Inflammatory macrophage treated with lipopolysaccharide for 1 hour (primary cell): Measurements from ENCODE around the gene COL4A2.
A peak's percentile ranks its signal among the peaks of the same experiment; 100 is the strongest.

Experiments used
- DNase-seq, 2 donors: peaks; one replicate each; pipeline ENCODE4 v3.0.0-alpha.2; 2020 to 2022

COL4A2 gene

GRCh38 chr13:110291286-110291685, 15.8 kb upstream of the COL4A2 start:
- no peak for DNase-seq

- no peak for DNase-seq
Measured at GRCh38 chr13:110293037-110293436, 14.0 kb upstream of the COL4A2 start.

- DNase-seq = no peak
Measured at GRCh38 chr13:110293649-110294048, 13.4 kb upstream of the COL4A2 start.

GRCh38 chr13:110294146-110294545, 12.9 kb upstream of the COL4A2 start:
- DNase-seq = no peak

- DNase-seq = no peak
Measured at GRCh38 chr13:110294622-110295021, 12.5 kb upstream of the COL4A2 start.

GRCh38 chr13:110297011-110297410, 10.1 kb upstream of the COL4A2 start:
- DNase-seq = no peak

GRCh38 chr13:110297766-110298504, 9.1 kb upstream of the COL4A2 start:
- DNase-seq = no peak

- no peak for DNase-seq
Measured at GRCh38 chr13:110298505-110299282, 8.4 kb upstream of the COL4A2 start.

GRCh38 chr13:110299283-110299840, 7.7 kb upstream of the COL4A2 start:
- no peak for DNase-seq

GRCh38 chr13:110300090-110300815, 6.8 kb upstream of the COL4A2 start:
- DNase-seq = no peak

- no peak for DNase-seq
Measured at GRCh38 chr13:110301083-110301482, 6.0 kb upstream of the COL4A2 start.

GRCh38 chr13:110301606-110302553, 5.2 kb upstream of the COL4A2 start:
- no peak for DNase-seq

GRCh38 chr13:110302997-110303396, 4.1 kb upstream of the COL4A2 start:
- no peak for DNase-seq

GRCh38 chr13:110303644-110304043, 3.4 kb upstream of the COL4A2 start:
- peak in 1 of 2 donors; percentile 5 for DNase-seq

GRCh38 chr13:110304256-110304655, 2.8 kb upstream of the COL4A2 start:
- DNase-seq = peak; percentile 6 to 44

GRCh38 chr13:110305001-110305400, 2.1 kb upstream of the COL4A2 start:
- no peak for DNase-seq

GRCh38 chr13:110305544-110305943, 1.5 kb upstream of the COL4A2 start:
- no peak for DNase-seq

GRCh38 chr13:110305949-110306339, 1.1 kb upstream of the COL4A2 start:
- DNase-seq = no peak

- DNase-seq = no peak
Measured at GRCh38 chr13:110306340-110306959, 634 bp upstream of the COL4A2 start.

- no peak for DNase-seq
Measured at GRCh38 chr13:110307767-110308655, 927 bp downstream of the COL4A2 start.
